MV-4-11 (cell line): Measurements from ENCODE around the gene TBL1X.

Experiments used
- DNase-seq: peaks from one replicate; lab custom pipeline; 2025; lab: John Stamatoyannopoulos, UW

TBL1X gene

DNA sequence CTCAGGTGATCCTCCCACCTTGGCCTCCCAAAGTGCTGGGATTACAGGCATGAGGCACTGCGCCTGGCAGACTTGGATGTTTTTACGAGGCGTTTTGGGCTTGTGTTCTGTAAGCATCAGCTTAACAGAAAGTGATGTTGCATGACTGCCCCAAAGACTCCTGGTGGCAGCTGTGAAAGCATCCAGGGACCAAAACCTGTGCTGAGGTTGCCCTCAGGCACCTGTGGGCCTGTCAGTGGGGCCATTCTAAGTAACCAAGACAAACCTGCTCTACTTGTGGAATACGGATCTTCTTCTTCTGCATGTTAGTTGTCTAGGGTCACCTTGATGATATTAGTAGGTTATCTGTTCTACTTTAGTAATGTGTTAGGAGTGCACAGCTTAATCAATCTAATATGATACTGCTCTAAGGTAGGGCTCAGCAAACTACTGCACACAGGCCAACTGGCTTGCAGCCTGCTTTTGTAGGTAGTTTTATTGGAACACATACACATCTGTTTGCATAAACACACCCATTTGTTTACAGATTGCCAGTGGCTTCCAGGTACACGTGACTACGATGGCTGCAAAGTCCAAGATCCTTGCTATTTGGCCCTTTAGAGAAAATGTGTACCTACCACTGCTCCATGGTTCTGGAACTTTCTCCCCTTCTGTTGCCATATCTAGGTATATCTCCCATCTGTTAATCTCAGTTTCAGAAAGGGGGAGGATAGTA lies 164.1 kb downstream of the TBL1X start:
- no peak for DNase-seq

DNA sequence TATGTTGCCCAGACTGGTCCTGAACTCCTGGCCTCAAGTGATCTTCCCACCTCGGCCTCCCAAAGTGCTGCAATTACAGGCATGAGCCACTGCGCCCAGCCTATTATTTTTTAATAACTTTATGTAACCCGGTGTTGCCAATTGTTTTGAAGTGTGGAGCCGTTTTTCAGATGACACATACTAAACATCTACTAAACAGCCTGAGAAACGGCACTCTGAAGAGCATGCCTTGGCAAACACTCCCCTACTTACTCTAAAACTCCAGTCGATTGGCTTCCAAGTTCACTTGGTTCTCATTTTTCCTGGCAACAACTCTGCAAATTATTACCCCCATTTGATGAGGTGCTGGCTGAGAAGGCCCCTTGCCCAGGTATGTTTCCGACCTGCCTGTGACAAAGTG lies 169.7 kb downstream of the TBL1X start:
- no peak for DNase-seq

DNA sequence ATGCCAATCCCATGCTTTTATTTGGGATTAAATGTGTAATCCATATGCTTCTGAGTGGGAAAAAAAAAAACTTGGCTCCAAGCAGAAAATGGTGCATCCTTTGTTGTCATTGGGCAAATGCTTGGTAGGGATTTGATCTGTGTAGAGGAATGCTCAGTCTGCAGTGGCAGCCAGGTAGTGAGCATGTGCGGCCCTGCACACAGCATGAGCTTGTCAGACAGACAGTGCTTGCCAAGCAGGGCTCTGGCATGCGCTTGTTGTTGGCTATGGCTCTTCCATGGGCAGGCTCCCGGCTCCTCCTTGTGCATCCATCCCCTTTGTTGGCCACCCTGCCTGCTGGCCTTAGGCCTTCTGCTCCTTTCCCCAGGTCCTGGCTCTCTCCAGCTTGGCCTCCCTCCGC lies 170.5 kb downstream of the TBL1X start:
- DNase-seq = no peak

DNA sequence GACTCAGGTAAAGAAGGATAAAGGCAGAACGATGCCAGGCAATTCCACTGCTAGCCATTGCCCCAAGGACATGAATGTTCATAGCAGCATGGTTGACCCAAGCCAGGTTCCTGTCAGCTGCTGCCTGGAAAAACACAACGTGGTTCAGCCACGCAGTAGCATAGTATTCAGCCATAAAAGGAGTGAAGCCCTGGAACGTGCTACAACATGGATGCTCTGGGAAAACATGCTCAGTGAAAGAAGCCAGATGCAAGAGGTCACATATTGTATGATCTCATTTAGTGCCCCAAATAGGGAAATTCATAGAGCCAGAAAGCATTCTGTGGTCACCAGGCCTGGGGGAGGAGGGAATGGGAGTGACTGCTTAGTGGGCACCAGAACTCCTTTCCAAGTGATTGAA lies 170.9 kb downstream of the TBL1X start:
- no peak for DNase-seq

DNA sequence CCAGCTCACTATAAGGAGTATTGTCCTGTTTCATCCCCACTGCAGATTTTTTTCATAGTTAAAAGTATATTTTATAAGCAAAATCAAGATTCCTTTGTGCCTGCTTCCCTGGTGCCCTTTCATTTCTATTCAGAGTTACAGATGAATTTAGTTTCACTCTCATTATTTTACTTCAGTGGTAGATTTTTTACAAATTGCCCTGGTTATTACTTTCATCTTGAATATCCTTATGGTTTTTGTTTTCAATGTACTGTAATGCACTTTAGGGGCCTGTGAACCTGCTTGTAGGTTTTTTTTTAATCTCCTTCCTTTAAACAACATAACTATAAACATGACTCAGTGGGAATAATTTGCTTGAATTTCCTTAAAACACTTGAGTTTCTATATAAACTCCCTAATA lies 174.0 kb downstream of the TBL1X start:
- no peak for DNase-seq

DNA sequence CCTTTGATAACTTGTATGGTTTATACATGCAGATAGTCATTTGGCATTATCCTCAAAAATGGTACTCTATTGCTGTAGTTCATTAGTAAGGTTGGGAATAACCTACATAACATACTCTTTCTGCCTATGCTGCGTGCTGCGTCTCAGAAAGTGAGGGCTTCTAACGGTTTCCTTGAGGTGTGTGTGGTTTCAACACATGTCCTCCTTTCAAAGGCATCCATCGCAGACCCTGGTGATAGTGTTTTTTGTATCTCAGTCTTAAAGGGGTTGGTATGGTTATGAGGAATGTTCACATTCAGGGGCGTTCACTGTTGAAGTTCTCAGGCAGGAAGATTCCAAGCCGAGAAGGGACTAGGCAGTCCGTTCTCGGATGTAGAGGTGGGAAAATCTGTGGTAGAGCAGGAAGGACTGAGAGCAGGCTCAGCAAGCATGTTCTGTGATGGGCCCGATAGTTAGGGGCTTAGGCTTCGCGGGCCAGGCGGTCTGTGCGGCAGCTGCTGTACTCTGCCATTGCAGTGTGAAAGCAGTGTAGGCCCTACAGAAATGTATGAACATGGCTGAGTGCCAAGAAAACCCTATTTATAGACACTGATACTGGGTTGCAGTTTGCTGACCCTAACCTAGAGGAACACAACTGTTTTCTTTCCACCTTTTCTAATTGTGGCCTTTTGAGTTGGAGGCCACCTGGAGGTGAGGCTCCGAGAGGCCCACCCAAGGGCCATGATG lies 177.6 kb downstream of the TBL1X start:
- DNase-seq = no peak

DNA sequence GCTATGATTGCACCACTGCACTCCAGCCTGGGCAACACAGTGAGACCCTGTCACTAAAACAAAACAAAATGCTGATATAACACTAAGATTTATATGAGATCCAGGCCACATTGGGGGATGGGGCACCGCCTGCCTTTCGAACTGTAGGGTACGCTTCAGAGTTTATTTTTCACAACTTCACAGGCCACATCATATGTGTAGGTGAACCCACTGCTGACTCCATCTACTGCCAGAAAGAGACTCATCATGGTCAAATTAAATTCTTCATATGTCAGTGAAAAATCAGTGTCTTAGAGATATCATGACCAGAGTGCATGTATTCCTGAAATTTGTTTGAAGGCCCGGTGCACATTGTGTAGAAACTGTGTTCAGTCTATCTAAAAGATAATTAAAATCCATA lies 178.9 kb downstream of the TBL1X start:
- DNase-seq = no peak

DNA sequence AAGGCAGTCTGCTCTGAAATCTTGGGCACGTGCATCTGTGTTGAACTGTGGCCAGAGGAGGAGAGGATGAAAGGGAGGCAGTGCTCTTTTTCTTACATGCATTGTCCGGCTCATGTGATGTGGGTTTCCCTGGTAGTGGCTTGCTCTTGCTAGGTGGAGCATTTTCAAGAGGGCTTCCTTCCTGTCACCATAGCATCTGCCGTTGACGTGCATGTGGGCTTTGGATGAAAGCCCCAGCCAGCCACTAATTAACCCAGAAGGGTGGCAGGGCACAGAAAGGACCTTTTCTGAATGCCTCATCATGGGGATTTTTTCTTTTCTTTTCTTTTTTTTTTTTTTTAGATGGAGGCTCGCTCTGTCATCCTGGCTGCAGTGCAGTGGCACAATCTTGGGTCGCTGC lies 179.5 kb downstream of the TBL1X start:
- no peak for DNase-seq

DNA sequence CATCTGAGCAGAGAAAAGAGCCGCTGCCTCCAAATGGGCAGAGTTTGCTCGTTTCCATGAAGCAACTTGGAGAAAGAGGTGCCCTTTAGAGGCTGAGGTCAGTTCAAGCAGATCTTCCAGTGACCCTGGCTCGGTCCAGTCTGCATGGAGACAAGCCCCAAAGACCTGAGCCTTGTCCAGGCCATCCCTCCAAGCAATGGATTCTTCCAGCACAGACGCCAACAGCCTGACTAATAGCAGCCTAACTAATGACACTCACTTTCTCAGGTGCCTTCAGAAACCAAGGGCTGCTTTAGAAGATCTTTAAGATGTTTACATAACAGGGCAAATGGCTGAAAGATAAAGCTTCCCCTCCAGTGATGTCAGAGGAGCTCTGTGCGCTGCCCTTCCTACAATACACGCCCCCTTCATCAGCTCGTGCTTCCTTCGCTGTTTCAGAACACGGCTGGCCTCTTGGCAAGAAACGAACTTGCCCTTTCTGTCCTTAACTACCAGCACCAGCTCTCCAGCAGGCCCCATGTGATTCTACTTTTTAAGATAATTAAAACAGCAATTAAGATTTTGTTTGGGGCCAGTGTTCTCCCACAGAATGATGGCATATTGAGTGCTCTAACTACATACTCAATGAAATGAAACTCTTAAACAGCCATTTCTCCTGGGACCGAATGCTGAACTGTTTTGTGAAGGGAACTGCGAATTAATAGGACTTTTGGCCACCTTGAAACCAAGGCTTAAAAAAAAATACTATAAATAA lies 181.8 kb downstream of the TBL1X start:
- DNase-seq = no peak

DNA sequence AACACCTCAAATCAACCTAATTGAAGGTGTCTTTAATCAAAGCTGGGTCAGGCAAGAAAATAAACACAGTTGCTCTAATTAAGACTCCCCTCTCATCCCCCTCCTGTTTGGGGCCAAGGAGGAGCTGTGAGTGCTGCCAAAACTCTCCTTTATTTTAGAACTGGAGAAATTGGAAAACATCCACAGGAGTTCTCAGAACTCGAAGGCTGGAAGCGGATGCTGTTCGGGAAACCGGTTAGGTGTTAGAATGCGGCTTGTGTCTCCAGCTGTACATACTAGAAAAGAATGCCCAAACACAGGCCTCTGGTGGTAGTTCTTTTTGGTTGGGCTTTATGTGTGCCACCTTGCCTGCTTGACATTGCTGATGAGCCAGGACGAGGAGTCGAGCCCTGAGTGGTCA lies 182.6 kb downstream of the TBL1X start:
- no peak for DNase-seq

DNA sequence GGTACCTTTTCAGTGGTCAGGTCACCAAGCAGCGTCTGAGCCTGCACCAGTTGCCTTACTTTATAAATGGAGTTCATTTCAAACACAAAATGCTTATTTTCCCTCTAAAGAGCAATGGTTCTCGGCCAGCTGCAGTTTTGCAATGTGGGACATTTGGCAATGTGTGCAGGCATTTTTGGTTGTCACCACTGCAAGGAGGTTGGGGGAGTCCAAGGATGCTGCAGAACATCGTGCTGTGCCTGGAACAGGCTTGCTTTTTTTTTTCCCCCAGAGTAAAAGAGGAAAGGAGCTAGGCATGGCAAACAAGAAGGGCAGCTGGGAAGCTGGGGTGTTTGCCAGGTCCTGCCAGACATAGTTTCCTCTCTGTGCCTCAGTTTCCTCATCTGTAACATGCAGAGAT lies 185.2 kb downstream of the TBL1X start:
- no peak for DNase-seq

DNA sequence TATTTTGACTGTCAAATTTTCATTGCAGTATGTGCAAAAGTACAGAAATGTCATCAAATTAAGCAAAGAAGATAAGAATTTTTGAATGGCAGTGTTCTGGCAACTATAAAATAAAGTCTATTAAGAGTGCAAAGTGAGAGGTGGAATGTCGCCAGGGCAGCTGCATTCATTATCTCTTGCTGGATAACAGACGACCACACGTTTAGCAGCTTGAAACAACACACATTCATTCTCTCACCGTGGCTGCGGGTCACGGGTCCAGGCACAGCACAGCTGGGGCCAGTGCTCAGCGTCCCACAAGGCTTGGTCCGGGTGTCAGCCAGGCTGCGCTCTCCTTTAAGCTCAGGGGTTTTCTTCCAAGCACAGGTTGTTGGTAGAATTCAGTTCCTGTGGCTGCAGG lies 186.9 kb downstream of the TBL1X start:
- DNase-seq = no peak

DNA sequence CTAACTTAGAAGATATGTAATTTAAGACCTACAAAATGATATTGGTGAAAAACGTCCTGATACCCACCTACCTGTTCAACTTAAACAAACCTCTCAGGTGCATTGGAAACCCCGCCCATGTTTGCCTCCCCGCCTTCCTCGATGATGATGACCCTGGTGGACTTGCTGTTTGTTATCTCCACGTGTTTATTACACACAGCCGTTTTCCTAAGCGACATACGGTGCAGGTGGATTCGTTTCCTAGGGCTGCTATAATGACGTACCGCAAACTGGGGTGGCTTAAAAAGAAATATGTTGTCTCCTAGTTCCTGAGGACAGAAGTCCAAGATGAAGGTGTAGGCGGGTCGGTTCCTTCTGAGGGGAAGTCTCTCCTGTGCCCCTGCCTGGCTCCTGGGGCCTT lies 190.1 kb downstream of the TBL1X start:
- no peak for DNase-seq

DNA sequence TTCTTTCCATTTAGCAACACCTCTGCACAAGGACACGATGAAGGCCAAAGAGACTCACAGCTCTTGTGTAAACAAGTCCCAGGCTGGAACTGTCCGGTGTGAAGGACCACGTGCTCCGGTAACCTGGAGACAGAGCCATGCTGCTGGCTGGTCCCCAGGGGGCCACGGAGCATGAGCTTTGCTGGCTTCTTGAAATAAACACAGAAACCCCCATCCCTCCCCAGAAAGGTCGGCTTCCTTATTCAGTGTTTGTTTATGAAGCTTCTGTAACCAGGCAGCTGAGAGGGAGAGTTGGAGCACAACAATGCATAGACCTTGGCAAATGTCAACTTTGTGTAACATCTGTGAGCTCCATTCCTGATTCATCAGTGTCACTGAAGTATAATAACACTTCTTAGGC lies 191.4 kb downstream of the TBL1X start:
- no peak for DNase-seq

DNA sequence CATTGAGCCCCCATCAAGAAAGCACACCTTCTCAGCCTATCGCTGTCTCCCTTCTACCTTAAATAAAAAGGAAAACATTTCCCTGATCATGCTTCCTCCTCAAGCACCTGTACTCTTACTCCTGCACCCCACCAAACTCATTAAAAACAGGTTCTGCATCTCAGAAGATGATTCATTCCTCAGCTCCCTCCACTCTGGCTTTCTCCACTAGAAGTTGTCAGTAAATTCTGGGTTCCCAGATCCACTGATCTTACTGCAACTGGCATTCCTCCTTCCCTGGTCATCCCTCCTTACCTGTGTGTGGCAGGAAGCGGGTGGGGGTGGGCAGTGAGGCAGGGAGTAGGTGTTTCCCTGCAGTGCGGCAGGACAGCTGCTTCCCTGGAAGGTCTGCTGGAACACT lies 192.0 kb downstream of the TBL1X start:
- DNase-seq = no peak

DNA sequence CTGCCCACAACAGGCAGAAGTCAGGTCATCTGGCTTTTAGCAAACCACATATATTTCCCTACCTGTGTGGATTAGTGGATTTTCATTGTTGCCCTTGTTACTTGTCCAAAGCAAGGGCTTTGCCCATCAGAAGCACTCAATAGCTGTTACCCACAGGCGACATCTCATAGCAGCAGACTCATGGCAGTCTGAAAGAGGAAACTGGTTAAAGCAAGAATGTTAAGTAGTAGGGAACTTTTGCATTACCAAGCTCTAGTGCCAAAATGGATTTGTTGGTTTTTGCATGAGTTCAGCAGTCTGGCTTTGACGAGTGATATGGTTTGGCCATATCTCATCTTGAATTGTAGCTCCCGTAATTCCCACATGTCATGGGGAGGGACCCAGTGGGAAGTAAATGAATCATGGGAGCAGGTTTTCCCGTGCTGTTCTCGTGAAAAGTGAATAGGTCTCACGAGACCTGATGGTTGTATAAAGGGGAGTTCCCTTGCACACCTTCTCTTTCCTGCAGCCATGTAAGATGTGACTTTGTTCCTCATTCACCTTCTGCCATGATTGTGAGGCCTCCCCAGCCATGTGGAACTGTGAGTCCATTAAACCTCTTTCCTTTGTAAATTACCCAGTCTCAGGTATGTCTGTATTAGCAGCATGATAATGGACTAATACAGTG lies 192.9 kb downstream of the TBL1X start:
- no peak for DNase-seq

DNA sequence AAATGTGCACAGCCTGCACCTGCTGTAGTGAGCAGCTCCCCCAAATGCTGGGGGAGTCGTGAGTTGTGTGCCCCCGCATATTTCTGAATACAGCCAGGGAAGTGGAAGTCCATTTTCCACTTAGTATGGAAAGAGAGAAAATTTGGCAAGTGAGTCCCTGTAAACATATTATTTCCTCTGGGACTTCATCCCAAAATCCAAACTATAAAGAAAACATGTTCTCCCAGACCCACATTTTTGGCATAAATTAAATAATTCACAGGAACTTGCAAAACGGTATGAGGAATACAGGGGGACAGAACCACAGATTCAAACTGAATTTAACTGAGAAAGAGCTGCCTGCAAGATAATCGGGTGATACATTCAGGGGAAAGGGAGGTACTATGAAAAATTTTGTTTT lies 193.6 kb downstream of the TBL1X start:
- no peak for DNase-seq

DNA sequence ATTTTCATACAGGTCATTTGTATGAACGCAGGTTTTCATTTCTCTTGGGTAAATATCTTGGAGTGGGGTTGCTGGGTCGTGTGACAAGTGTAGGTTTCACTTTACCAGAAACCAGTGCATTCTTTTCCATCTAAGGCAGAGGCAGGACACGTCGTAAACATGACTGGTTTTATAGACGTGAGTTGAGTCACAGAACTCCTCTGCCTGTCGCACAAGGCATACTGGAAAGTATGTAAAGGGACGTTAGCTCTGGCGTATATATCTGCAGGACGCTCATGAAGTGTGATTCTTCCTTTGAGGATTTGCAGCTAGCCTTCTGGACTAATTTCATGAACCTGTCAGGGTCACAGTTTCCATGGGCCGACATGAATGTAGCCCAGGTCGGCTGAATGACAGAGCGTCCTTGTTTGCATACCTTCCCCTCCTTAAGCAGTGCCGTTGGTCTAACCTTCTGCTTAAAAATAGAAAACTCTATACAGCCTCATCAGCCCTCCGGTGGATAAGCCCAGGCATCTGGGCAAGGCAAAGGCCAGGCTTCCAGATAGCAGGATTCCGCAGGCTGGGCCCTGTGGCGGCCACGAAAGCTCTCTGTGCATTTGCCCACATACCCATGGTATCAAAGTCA lies 194.8 kb downstream of the TBL1X start:
- DNase-seq = no peak

DNA sequence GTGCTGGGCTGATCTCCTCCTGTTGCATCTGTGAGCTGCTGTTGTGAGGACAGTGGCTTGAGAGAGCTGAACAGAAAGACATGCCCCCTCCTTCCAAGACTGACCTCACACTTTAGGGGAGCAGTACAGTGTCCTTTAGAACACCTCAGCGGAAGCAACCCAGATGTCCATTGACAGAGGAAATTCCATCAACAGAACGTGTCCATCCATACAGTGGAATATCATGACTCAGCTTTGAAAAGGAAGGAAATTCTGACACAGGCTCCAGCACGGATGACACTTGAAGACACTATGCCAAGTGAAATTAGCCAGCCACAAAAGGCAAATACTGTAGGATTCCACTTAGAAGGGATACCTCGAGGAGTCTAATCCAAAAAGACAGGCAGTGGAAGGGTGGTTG lies 197.3 kb downstream of the TBL1X start:
- no peak for DNase-seq

DNA sequence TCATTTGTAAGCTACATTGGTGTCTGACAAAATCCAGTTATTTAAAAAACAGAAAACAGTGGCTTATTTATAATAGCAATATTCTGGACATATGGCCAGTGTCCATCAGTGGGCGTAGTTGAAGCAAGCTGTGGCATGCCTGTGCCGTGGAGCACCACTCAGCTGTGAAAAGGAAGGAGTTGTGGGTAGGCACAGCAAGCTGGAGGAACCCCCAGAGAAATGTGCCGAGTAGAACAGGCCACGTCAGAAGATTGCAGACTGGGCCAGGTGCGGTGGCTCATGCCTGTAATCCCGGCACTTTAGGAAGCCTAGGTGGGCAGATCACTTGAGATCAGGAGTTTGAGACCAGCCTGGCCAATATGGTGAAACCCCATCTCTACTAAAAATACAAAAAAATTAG lies 198.4 kb downstream of the TBL1X start:
- no peak for DNase-seq

DNA sequence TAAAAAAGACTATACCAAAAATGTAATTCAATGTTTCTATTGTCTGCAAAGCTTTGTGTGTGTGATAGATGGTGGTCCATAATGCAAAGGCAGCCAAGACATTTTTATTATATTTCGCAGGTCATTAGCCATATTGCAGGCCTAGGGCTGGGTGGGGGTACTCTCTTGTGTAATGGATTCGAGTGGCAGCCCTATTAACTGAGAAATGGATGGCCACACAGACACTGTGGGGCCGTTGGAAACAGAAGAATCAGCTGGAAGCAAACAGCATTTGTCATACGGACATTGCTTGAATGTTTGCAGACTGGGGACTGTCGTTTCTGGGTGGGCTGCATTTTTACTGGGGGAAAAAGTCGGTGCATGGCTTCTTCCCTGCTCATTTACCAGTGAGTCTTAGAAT lies 199.4 kb downstream of the TBL1X start:
- DNase-seq = no peak

DNA sequence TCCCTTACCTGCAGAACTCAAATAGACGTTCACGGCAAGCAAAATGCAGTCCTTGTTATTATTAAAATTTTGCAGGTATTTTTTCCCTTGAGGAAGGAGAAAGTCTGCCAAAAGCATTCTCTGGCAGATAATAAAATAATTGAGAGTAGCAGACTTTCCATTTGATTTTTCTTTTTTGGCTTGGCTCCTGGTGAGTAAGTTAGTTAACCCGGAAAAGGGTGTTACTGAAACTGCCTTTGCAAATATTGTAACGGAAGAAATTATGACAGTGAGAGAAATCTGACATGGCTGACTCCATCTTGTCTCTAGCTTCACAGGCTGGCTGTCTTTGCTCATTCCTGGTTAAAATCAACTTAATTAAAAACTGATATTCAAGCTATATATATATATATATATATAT lies 200.3 kb downstream of the TBL1X start:
- DNase-seq = no peak
